RKO (cell line): ENCODE results near the gene MAMDC2.

Source experiments
- DNase-seq: peaks from one replicate; pipeline ENCODE4 v3.0.0-alpha.2; 2016; ENCODE audit warnings: low spot score

The MAMDC2 gene

DNA sequence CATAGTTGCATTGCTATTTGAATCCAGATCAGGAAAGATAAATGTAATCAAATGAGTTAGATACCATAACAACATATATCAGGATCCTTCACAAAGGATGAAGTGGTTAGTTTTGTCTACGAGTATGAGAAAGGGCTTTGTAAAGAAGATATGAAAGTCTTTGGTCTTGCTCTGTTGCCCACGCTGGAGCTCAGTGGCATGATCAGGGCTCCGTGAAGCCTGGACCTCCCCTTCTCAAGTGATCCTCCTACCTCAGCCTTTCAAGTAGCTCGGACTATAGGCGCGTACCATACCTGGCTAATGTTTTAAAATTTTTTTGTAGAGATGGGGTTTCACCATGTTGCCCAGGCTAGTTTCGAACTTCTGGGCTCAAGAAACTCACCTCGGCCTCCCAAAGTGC lies 217.0 kb downstream of the MAMDC2 start:
- no peak for DNase-seq

DNA sequence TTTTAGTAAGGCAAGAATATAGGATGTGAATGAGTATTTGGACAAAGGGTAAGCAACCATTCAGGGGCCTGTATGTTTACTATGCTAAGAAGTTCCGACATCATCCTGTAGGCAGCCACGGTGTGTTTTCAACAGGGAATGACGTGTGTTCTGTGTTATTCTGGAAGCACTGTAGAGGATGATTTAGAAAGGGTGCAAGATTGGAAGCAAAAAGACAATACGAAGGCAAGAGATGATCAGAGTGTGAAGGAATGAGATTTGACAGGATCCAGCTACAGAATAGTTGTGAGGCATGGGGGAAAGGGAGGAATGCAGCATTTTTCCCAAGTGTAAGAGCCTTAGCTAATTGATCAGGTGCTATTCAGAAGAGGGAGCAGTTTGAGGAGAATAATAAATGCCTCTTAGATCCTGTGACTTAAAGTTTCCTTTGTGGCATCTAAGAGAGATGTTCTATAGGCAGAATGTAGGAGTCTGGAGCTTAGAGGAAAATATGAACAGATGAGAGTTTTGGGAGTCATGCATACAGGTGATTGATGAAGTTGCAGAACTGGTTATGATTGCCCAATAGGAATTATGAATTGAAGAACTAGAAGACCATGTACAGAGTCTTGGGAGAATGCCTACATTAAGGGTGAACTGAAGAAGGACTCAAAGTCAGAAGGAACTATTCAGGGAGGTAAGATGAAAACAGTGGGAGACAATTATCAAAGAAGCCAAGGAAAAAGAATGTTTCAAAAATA lies 217.7 kb downstream of the MAMDC2 start:
- no peak for DNase-seq

DNA sequence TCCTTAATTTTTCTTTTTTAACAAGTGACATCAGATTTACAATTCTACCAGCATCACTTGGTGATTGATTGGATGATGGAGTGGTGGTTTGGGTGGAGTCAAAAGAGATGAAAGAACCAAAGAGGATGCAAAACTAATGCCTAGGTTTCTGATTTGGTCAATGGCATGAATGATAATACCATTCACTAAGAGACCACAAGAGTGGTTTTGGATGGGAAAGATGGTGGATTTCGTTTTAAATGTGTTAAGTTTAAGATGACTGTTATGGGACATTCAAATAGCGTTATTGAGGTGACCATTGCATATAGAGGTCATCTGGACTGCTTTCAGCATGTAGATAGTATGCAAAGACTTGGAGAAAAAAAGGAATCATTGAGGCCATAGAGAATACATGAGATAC lies 218.7 kb downstream of the MAMDC2 start:
- DNase-seq, result no peak

DNA sequence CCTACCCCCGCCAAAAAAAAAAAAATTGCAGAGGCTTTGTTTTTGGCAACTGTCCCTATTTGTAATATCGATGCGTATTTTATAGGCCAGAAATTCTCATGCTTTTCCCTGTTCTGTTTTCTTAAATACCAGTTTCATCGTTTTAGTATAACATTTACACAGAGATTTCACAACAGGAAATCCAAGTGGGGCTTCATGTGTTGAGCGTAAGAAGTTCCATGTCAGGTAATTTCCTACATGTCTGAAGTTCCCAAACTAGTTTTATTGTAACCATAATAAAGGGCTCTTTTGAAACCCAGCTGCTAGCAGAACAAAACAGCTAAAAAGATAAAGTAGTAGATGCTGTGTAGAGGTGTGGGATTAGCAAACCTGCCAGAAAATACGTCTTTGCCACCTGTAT lies 219.3 kb downstream of the MAMDC2 start:
- no peak for DNase-seq

DNA sequence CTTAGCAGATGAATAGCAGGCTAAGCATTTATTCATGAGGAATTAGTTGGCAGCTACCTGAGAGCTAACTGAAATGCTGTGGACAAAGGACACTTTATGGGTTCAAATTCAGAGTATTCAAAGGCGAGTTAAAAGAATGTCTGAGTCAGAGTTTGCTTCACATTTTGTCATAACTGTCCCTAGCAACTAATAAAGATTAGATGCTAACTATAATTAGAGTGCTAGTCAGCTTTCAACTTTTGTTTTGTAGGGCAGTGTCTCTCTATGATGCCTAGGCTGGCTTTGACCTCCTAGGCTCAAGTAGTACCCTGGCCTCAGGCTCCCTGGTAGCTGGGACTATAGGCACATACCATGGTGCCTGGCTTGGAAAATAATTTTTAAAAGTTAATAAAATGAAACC lies 219.8 kb downstream of the MAMDC2 start:
- DNase-seq, result peak; percentile 48
